GM21723 (cell line): ENCODE measurements around the gene URGCP.

ENCODE experiments used
- ATAC-seq: cut with Tn5 transposase; IDR thresholded peaks from one replicate; pipeline ENCODE4 v1.9.1; 2021; ENCODE audit warnings: mild to moderate bottlenecking, moderate library complexity; ENCODE audit not compliant: unreplicated experiment

The URGCP gene

DNA sequence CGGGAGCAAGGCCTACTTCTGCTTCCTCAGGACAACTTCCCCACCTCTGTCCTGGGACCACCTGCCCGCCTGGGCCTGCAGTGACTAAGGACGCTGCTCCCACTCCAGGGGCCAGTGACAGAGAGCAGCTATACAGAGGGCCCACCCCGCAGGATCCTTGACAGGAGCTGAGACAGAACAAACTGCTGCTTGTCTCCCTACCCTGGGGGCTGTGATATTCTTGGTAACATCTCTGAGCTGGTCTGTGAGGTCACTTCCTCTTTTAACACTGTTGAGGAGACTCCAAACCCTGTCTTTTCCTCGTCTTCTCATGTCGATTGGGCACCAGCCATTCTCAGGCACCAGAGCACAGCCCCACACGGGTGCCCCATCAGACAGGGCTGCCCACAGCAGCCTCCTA is 30.2 kb downstream of the URGCP start:
- ATAC-seq: no peak

- no peak for ATAC-seq
Measured at GRCh38 chr7:43873300-43873699, 33.1 kb downstream of the URGCP start.

- ATAC-seq: no peak
Measured at GRCh38 chr7:43872406-43873110, 33.8 kb downstream of the URGCP start.

GRCh38 chr7:43871064-43871463 is 35.3 kb downstream of the URGCP start:
- no peak for ATAC-seq

DNA sequence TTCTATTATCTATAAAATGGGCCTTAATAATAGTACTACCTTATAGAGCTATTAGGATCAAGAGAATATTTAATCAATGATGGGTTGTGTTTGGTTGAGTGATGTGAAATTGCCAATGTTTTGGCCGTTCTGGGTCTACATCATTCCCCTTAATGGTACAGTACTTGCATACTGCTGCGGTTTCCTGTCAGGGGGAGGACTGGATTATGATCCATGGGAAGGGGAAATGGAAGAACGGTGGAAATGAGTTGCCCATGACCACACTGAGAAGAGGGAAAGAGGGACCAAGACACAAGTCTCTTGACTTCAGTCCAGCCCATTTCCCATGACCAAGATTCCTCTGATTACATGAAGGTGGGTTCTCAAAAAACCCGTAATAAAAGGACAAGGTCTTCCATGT is 36.1 kb downstream of the URGCP start:
- no peak for ATAC-seq

DNA sequence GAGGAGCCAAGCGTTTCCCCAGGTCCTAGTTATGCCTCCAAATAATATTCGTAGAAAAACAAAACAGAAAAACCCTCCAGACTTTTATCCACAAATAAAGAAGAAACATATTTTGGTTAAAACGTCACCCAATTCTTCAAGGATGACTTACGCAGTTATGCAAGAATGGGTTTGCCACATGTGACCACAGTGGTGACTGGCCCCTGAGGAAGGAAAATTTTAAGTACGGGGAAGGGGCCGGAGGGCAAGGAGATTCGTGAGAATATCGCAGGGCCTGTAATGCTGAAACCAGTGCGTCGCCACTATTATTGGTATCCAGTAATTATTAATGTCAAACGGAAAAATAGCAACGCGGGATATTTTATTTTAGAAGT is 36.5 kb downstream of the URGCP start:
- peak; percentile 11 for ATAC-seq

DNA sequence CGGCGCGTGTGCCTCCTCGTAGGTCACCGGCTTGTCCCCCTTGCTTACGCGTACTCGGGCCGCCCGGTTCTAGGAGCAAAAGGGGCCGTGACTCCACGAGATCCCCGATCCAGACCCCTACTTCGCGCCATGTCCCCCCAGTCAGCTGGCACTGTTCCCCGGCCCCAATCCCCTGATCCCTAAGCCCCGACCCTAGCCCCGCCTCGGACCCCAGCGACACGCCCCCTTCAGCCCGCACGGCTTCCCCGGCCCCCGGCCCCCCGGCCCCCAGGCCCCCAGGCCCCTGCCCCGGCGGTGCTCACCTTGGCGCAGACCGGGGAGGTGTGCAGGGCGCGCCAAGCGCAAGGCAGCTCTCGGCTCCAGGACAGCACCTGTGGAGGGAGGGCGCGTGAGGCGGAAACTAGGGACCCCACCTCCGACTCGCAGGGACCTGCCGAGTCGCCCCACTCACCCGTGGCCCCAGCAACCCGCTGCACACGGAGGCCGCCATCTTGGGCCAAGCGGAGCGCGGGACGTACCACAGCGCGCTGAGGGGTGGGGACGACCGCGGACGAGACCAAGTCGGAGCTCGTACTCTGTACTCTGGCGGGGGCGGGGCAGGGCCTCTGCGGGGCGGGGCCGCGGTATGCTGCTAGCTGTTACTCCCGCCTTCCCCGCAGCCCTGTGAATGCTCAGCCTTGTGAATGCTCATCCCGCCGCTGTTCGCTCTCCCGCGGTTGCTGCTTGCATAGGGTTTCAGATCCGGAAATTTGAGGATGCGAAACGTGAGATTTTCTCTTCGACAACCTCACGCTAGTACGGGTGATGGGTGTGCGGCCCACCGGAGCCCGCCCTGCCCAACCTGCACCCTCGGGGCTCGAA is 37.2 kb downstream of the URGCP start, which contains the start of gene MRPS24:
MRPS24 (minus strand) TSS at position 512 of the 861 bp plus-strand sequence; CDS start at position 490, 22 bp downstream.
- peak; percentile 95 for ATAC-seq

- ATAC-seq: peak; percentile 6
Measured at GRCh38 chr7:43868681-43869005, 37.8 kb downstream of the URGCP start.

DNA sequence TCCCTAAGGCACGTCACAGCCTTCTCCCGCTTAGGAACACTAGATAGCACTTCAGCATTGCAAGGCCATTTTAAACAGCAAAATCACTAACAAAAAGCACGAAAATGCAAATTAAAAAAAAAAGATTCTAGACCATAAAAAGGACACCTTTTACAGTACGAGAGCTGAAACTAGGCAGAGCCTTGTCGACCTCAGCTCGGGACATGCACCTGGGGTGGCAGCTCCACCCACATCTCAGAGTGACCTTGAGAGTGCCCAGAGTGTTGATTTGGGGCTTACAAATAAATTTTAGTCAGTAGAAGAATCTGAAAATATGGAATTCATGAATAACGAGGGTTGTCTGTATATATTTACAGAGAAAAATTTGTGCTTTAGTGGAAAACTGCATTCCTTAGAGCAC is 38.2 kb downstream of the URGCP start:
- ATAC-seq: no peak

DNA sequence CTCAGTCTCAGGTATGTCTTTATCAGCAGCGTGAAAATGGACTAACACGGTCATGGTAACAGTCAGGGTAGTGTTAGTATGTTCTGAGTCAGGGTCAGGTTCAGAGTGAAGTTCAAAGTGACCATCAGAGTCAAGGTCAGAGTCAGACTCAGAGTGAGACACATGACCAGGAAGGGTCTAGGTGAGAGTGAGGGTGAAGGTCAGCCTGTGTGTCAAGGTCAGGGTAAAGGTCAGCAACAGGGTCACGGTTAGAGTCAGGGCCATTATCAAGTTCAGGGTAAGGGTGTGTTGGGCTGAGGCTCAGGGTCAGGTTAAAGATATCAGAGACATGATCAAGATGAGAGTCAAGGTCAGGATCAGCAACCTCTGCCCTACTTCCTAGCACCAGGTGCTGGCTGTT is 41.1 kb downstream of the URGCP start:
- no peak for ATAC-seq

DNA sequence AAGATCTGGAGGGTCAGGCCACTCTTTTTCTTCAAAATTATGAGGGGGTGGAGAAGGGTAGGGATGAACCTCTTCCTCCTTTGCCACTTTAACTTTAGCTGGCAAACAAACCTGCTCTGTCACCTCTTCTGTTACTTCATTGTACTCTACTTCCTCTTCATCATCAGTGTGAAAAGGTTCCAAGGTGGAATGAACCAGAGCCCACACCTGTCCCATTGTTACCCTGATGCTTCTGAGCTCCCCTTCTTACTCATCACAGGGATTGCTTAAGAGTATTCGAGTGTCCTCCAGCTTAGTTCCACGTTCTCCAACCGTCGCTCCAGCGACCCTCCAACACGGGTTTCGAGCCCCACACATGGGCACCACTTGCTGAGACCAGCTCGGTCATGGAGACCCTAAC is 42.3 kb downstream of the URGCP start:
- no peak for ATAC-seq

DNA sequence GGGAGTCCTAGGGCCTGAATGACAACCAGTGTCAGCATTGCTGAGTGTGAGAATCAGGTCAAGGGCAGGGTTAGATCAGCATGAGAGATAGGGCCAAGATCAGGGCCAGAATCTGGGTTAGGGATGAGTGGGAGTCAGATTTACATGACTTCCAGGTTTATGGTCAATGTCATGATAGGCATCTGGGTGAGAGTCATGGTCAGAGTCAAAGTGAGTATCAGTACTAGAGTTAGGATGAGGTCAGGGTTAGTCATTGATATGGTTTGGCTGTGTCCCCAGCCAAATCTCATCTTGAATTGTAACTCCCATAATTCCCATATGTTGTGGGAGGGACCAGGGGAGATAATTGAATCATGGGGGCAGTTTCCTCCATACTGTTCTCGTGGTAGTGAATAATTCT is 49.4 kb downstream of the URGCP start:
- ATAC-seq: no peak

DNA sequence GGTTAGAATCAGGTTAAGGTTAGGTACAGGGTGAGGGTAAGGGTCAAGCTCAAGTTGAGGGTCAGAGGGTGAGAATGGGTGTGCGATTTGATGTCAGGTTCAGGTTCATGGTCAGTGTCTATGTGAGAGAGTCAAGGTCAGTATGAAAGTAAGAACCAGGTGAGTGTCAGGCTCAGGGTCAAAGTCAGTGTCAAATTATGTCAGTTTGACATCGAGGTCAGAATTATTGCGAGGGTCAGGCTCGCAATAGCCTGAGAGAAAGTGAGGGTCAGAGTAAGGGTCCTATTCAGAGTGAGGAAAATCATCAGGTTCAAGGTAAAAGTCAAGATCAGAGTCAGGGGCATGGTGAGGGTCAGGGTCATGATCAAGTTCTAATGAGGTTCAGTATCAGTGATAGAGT is 50.1 kb downstream of the URGCP start:
- no peak for ATAC-seq

DNA sequence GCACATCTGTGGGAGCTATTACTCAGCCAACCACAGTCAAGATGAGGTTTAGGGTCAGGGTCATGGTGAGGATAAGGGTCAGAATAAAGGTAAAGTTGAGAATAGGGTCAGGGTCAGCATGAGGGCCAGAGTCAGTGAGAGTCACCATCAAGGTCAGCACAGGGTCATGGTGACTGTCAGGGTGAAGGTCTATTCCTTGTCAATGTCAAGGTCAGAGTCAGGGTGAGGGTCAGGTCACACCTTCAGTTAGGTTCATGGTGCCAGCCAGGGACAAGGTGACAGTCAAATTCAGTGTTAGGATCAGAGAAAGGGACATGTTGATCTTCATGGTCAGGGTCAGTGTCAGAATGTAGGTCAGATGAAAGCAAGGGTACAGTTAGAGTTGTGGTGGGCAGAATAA is 51.2 kb downstream of the URGCP start:
- ATAC-seq: no peak

GRCh38 chr7:43851805-43852204 is 54.6 kb downstream of the URGCP start:
- no peak for ATAC-seq

DNA sequence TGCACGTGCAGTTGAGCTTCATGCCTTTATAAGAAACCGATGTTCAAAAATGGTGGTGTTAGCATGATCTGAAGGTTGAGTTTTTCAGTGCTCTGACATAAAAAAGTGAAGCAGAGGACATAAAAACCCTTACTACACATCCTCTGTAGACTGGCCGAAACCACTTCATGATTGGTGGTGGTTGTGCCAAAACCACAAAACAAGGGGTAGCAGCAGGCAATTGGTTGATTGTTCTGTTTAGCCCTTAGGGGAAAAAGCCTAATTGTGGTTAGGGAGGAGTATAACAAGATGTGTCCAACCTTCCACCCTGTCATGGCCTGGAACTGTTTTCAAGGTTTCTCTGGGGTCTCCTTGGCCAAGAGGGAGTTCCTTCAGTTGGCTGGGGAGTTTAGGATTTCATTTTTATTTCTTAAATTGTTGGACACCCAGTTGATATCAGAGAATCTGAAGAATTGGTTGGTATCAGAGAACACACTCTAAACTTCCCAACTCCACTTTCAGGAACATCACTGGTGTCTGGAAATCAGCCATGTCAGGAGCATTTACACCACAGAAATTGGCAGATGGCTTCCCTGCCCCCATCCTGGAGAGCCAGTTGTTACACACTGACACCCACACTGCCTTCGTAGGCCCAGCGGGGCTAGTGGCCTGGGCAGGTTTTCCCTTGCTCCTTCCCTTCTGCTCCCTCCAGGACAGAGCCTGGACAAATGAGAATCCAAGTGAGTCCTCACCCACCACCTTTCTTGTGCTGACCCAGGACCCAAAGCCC is 55.9 kb downstream of the URGCP start:
- ATAC-seq: no peak

DNA sequence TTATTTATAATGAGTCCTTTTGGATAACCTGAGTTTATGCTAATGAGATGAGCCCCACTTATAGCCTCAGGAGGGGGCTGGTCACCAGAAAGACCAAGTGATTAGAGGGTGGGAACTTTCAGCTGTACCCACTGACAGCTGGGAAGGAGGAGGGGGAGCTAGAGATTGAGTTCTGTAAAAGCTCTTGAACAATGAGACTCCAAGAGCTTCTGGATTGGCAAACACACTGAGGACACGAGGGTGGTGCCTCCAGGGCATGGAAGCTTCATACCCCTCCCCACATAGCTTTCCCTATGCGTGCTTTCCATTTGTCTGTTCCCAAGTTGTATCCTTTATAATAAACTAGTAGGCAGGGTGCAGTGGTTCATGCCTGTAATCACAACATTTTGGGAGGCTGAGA is 57.3 kb downstream of the URGCP start:
- ATAC-seq: no peak

GRCh38 chr7:43847496-43847895 is 58.9 kb downstream of the URGCP start:
- no peak for ATAC-seq

DNA sequence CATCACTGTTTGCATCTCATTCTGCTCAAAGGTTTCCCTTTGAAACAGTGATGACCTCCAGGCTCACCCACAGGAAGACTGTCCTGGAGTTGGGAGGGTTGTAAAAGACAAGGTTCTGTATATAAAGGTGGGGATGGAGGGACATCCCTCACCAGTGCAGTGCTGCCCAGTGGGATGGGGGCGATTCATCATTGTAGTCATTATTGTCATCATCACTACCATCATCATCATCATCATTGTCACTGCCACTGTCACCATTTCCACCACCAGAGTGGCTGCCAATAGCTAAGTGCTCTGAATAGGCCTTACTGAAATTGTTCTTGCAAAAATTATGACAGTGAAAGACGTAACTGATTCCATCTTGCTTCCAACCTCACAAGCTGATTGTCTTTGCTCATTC is 61.7 kb downstream of the URGCP start:
- ATAC-seq: no peak

DNA sequence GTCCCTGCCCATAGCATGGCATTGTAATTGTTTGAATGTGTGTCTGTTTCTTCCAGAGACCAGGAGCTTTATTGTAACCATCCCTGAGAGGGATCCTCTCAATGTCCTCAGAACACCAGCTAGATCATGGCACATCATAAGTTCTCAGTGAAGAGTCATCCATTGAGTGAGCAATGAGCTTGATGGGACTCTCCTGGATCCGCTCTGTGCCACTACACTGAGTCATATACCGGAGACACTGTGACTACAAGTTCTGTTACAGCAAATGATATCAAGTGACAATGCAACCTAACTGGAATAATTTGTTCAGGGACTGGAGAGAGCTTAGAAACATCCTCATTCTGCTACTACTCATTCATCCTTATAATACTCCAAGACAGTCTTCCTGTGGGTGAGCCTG is 62.1 kb downstream of the URGCP start:
- ATAC-seq: no peak

GRCh38 chr7:43843296-43843695 is 63.1 kb downstream of the URGCP start:
- no peak for ATAC-seq

DNA sequence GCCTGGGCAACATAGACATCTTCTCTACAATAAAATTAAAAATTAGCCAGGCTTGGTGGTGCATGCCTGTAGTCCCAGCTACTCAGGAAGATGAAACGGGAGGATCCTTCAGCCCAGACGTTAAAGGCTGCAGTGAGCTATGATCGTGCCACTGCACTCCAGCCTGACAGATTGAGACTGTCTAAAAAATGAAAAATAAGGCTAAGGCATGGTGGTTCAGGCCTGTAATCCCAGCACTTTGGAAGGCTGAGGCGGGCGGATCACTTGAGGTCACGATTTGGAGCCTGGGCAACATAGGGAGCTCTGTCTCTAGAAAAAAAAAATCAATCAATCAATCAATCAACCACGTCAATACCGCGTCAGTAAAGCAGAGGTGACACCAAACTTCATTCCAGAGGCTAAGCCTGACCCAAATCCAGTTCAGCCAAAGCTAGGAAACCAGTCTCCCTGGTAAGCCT is 68.2 kb downstream of the URGCP start:
- no peak for ATAC-seq
